Measurements from ENCODE around the gene FBXO7. TPM values are rescaled to one million over a fixed set of nuclear protein-coding genes. Genes with fewer than 3 reads are reported as not detected.

FBXO7 gene
- total RNA-seq, 1 experiment from 2014 or later, result 83.6 TPM

DNA sequence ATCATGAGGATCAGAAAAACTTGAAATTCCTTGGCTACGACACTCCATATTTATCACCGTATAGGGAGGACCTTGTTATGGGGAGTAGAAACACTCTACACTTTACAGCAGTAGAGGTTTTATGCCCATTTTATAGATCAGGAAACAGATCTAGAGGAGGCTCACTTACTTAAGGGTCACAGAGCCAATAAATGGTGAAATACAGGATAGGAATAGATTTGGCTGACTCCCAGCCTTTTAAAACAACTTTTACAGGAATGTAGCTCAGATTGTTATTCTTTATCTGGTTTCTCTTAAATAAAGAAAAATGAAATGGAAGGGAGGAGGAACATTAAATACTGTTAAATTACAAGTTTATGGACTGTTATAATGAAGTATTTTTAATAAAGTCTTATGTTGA is 14.8 kb downstream of the FBXO7 start:
- DNase-seq (ENCODE audit: low read depth), result no peak

DNA sequence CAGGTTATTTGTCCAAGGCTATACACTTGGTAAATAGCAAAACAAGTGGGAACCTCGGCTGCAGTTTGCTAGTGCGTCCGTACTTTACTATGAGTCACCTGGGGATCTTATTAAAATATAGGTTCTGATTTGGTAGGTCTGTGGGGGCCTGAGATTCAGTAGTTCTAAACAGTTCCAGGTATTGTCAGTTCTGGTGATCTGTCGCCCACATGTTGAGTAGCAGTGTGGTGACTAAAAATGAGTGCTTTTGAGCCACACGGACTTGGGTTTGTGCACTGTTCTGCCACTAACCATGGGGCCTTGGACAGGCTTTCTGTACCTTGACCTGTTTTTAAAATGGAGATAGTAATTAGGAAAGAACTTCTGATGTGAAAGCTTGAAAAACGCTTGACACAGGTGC is 15.7 kb downstream of the FBXO7 start:
- DNase-seq (ENCODE audit: low read depth), result no peak

DNA sequence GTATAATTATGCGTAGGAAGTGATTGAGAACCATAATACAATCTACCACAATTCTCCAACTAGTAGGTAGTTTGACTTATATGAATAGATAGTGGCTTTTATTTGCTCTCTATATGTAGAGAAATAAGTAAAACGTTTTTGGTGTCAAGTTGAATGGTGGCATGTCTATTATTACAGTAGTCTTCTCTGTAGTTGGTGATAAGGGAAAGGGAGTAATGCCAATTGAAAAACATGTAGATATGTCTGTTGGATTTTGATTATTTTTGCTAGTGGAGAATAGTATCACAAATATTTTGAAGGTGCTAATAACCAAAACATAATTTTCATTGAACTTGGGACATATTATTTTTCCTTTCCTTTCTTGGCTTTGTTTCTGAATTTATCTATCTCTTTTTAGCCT is 17.5 kb downstream of the FBXO7 start:
- no peak for DNase-seq (ENCODE audit: low read depth)

DNA sequence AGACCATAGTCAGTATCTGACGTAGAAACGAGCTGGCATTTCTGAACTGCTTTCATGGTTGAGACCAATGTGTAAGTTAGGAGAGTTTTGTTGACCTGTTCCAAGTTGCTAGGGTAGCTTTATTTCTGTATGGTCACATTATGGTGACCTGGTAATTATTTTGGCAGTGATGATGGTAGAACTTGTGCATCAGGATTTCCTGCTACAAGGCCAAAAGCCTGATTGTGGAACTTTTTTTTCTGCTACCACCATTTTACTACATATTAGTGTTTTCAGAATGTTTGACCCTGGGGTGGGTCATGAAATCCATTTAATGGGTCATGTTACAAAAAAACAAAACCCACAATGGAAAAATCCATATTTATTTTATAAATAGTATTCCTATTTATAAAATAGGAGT is 18.9 kb downstream of the FBXO7 start:
- no peak for DNase-seq (ENCODE audit: low read depth)

DNA sequence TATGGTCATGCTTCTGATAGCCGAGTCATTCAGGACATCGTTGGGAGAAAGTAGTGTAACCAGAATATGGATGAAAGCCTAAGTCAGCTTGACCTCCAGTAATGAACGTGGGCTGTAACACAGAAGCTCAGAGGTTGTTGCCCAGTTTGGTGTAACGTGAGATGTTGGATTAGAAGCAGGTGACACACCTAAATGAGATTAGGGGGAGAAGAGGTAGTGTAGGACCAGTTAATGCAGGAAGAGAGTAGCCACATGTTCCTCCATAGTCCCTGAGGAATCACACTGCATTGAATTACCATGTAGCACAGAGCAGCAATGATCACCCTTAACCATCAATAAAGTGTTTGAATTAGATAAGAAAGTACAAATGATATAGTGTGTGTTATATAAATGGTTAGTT is 20.4 kb downstream of the FBXO7 start:
- DNase-seq (ENCODE audit: low read depth), result no peak

DNA sequence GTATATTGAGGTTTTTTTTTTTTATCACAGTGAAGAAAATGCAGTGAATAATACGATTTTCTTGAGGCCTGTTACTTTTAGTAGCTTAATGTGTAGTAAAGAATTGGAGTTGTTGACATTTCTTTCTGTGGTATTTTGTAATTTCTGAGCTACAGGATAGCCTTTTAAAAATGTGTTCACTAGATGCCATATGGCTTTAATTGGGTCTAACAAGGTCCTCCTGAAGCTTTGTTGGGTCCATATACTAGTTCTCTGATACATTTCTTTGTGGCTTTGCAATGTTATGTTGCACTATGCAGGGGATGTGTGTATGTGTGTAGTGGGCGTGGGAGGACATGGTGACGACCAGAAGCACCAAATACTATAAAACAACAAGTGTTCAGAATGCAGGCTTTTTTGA is 25.1 kb downstream of the FBXO7 start:
- DNase-seq (ENCODE audit: low read depth), result no peak

DNA sequence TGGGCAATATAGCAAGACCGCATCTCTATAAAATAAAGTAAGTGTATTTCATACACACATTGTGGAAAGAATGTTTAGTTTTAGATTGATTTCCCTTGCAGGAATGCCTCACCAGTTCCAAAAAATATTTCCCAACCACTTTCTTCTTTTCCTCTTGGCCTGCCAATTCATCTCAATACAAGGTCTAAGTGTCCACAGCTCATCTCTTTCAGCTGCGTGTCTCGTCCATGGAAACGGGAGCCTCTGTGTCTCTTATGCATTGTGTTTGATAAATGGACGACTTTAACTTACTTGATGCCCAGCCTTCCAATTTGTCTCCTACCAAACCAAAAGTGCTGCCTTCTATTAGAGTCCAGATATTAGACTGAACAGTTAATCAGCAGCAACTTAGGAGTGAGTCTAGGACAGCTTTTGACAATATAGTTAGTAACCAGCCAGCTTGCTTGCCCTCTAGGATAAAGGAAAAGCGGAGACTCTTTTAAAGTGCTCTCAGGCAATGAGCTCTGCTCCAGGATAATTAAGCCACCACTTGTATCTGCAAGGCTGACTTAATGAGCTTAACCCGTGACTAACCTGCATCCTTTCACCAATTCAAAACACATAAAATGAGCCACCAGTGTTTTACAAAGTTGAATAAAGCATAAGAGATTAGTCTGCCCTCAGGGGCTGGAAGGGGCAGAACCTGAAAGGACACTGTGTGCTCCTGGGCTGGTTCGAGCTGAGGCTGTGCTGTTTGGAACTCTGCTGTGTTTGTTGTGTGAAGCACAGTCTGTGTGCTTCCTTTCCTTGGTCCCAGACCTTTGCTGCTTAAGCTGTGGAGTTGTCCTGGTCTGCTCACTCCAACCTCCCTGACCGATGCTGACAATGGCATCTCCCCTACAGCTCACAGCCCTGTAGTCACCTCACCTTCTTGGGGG is 27.5 kb downstream of the FBXO7 start:
- DNase-seq (ENCODE audit: low read depth), result no peak

DNA sequence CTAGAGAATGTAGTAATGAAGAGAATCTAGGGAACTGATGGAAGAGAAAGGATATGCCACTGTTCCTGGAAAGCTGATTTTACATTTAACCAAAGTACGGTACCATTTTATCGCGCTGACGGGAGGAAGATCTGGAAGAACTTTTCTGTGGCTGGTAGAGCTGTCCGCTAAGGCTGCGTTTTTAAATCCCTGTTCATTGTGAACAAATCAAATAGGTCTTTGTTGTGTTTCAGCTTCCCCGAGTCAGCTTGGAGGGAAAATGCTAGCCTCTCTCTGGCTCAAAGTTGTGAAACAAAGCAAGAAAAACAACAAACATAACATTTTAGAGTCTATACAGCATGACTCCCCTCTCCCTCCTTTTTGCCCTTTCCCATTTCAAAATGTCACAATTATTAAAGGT is 34.4 kb downstream of the FBXO7 start:
- DNase-seq (ENCODE audit: low read depth), result no peak

DNA sequence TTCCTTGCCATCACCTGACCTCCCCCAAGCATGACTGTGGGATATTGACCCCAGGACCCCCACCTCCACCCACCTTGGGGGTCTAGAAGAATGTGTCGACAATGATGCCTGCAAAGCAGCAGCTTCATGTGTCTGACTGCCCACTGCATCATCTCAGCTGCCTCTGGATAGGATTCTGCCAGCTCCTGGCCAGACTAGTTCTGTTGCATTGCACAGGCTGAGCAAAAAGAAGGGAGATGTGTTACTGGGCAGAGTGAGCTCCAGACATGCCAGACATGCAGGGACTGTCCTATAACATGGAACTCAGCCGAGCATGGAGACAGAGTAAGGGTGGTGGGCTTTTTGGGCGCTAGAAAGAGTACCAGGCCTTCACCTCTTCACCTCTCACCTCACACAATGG is 36.7 kb downstream of the FBXO7 start:
- DNase-seq (ENCODE audit: low read depth), result no peak

DNA sequence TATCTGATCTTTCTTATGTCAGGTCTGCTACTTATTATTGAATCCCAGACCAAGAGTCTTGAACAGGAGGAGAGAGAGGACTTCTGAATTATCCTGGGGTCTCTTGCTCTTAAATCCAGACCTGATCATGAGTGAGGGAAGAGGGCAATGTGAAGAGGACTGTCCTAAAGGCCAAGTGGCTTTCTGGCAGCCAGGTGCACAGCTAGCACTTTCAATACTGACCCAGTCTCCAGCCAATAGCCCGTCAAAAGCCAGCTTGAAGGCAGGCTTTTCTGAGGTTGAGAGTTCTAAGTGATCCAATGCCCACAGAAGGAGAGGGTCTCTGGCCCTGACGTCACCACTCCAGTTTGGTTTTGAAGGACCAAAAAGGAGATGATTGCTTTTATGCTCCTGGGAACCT is 37.2 kb downstream of the FBXO7 start:
- DNase-seq (ENCODE audit: low read depth), result no peak

DNA sequence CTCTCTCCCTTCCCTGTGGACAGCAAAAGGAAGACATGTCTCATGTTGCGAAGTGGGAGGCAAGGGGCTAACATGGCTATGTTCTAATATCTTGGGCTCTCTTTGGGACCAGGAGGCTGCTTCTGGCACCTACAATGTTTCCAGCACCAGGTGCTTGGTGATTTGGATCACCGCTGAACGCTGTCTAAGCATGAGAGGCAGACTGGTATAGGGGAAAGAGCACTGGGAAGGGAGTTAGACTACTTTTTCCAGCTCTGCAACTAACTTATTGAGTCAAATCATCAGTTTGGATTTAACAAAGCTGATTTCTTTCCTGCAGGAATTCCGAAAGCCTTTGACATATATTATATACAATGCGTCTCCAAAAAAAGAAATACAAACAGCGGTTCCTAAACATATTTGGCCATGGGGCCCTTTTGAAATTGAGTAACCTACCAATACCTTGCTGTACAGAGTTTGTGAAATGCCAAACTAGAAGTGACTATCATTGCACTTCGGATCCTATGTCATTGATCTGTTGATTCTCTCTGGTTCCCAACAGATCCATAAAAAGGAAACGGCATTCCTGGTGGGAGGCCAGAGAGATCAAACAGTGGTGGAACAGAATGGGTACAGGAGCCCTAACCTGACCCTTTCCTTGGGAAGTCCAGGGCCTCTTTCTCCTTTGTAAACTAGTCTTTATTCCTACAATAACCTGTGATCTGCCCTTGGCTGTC is 37.8 kb downstream of the FBXO7 start:
- DNase-seq (ENCODE audit: low read depth), result no peak

DNA sequence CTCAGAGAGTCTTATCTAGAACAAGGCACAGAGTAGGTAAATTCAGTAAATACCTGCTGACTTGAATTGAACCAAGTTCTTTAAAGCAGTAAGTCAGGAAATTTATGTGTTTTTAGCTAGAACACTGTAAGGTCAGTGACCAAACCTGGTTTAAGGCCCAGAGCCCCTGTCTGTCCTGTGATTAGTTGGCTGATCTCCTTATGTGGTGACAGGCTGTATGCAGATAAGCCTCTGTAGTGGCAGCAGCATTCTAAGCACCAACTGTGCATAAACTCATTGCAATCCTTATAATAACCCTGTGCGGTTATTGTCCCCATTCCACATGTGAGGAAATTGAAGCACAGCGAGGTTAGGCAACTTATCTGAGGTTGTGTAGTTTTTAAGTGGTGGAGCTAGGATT is 40.5 kb downstream of the FBXO7 start:
- DNase-seq (ENCODE audit: low read depth), result no peak

DNA sequence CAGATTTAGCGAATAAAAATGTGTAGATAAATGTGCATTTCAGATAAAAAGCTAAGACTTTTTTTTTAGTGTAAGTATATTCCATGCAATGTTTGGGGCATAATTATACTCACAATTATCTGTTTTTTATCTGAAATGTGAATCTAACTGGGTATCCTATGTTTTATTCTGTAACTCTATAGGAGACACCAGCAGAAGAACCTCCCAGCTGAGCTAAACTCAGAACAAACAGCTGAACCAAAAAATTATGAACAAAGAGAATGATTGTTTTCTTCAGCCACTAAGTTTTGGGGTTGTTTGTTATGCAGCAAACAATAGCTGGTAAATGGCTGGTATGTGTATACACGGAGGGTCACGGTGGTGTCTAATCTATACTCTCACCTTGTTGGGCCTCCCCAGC is 42.9 kb downstream of the FBXO7 start:
- no peak for DNase-seq (ENCODE audit: low read depth)

DNA sequence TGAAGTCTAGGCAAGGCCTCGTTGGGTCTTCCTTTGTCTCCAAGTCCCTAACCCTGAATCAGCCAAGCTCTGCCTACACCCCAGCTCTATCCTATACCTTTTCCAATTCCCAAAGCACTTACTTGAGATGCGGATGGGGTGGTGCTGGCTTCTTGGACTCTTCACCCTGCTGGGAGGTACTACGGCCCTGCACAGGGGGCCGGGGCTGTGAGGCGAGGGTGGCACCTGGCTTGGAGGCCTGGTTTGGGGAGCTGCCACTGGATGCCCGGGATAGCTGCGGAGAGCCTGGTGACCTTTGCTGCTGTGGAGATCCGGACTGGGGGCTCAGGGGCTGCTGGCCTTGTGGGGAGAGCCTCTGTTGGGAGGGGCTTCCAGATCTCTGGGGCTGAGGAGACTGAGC is 43.3 kb downstream of the FBXO7 start:
- no peak for DNase-seq (ENCODE audit: low read depth)

DNA sequence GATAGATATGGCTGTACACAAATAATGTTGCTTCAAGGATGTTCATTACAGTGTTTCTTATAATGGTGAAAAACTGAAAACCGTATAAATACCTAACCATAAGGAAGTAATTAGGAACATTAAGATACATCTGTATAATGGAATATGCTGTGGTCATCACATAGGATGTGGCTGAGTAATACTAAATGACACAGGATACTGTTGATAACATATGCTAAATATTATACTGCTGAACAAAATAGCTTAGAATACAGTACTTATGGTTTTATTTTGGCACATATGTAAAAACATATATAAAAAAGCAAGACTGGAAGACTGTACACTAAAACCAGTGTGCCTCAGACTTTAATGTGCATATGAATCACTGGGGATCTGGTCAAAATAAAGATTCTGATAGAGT is 43.8 kb downstream of the FBXO7 start:
- no peak for DNase-seq (ENCODE audit: low read depth)

DNA sequence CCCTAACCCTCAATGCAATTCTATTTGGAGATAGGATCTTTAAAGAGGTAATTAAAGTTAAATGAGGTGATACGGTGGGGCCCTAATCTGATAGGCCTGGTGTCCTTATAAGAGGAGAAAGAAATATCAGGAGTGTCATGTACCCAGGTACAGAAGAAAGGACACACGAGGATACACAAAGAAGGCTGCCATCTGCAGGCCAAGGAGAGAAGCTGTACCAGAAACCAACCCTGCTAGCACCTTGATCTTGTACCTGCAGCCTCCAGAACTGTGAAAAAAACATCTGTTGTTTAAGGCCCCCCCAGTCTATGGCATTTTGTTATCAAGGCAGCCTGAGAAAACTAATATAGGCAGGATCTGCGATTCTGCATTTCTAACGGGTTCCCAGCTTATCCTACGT is 44.2 kb downstream of the FBXO7 start:
- no peak for DNase-seq (ENCODE audit: low read depth)

DNA sequence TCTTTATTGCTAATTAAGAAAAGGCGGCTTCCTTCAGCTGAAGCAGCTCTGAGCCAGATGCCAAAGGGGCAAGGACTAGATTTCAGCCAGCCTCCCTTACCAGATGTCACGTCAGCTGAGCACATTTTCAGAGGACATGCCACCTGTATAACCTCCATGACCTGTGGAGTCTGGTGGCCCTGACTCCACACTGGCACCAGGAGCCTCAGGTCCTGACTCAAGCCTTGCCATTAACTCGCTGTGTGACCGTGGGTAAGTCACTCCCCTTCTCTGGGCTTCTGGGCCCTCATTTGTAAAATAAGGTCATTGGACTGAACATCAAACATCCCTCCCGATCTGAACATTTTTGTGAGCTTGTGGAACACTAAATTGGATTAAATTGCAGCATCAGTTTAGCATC is 46.0 kb downstream of the FBXO7 start:
- DNase-seq (ENCODE audit: low read depth), result no peak

DNA sequence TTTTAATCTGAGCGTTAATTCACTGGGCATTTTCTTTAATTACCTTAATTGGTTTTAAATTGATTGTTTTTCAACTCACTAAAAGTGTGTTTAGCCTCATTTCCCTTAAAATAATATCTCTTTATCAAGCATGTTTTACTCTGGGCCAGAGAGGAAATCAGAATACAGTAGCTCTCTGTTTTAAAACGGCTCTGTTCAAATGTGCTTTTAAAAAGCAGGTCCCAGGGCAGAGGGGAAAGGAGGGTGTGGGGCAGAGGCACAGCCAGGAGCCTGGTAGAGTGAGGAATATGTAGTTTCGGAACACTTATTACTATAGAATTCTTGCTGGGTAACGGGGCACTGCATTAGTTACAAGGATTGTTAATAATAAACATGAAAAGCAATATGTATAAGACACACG is 47.6 kb downstream of the FBXO7 start:
- no peak for DNase-seq (ENCODE audit: low read depth)

DNA sequence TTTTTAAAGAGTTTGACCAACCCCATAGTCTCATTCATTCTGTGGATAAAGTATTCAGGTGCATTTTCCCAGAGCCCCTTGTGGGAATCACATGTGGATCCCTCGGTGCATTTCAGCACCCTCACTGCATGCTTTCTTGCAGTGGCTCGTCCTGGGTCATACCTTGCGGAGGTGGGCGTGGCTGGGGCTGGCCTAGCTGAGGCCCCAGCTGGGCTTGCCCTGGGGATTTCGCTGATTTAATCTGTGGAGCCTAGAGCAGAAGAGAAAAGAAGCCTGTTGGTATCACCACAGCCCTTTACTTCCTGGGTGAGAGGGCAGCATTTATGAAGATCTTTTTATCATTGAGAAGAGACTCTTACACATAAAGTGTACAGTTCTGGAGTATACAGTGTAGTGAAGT is 53.1 kb downstream of the FBXO7 start:
- DNase-seq (ENCODE audit: low read depth), result no peak

DNA sequence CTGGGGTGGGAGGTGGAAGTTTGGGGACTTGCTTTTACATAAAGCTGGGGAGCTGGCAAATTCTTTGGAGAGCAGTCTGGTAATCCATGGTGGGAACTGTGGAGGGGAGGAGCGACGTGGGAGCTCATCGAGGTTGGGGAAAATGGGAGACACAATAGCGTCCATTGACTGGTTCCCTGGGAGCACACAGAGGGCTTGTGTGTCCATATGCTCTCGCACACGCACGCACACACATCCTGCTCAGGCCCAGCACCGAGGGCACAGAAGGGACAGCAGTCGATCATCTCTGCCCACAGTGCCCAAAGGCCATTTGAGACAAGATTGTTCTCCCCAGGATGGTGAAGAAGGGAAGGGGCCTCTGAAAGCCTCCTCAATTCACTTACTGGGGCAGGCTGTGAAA is 53.7 kb downstream of the FBXO7 start:
- no peak for DNase-seq (ENCODE audit: low read depth)

DNA sequence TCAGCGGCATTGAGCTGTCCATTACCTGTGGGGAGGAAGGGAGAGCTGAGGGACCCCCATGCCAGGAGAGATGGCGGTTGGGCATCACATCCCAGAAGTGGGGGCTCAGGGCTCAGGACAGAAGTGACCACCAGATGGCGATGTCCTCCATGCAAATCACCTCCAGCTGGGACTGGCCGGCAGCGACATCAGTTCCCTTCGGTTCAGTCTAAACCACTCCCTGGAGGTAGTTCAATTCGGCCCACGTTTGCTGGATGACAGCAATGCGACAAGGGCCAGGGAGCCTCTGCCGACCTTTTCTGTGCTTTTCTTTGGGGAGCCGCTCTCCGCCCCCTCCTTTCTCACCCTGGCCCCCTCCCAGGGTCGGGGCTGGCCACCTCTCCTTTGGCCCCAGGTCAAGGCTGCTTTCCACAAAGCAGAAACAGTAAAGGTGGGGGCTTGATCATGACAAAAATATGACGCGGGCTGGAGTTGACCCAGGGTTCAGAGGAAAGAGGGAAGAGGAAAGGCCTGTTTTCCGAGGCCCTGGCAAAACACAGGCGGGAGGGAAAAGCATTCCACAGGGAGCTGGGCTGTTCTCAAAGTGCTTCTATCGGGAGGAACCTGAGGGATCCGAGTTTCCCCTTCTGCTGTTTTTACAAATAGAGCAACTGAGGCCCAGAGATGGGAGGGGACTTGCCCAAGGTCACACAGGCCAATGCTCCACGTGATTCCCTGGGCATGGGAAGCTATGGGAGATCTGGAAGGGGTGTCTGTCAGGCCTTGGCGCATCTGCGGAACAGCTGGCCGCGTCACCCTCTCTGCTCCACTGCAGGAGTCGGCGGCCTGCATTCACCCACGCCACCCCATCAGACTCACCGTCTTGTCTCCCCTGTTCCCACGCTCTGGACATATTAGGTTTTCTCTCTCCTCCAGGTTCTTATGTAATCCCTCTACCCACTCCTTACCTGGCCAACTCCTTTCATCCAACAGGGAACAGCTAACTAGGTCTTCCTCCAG is 54.7 kb downstream of the FBXO7 start:
- peak; percentile 87 for DNase-seq (ENCODE audit: low read depth)

DNA sequence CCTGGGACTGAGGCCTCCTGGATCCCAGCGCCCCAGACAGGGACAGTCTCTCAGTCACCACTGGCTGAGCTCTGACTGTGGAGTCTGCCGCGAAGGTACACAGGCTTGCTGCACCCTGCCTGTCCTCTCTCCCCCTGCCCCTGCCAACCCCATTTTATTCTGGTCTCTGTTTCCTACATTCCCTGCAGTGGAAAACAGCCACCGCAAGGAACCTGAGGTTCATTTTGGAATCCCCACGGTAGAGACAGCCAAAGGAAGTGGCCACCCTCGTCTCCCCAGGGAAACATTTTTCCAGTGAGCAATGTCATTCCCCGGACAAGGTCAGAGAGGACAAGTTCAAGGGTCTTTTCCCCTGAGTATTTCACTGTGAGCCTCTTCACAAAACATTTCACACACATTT is 56.6 kb downstream of the FBXO7 start:
- no peak for DNase-seq (ENCODE audit: low read depth)

All from Daoy (cell line).